K562 (cell line): ENCODE results near the gene PPP1R13L. TPM values are rescaled to one million over a fixed set of nuclear protein-coding genes. Genes with fewer than 3 reads are reported as not detected.

Source experiments
- AFF1 ChIP-seq, 2 experiments: fragments of 450-650 bp; IDR thresholded peaks; 2 replicates each; pipeline ENCODE4 v1.6.1; 2018; ENCODE audit warnings: mild to moderate bottlenecking in 2 of 2, low read depth in 1 of 2; ENCODE audit not compliant: partially characterized antibody in 2 of 2
- C11orf30 ChIP-seq: fragments of 450-650 bp; IDR thresholded peaks from 2 replicates; pipeline ENCODE4 v1.6.1; 2016; ENCODE audit warnings: low read depth, mild to moderate bottlenecking
- CEBPB ChIP-seq: fragments of 450-650 bp; IDR thresholded peaks from 2 replicates; pipeline ENCODE4 v1.6.1; 2016; ENCODE audit warnings: missing genetic modification characterization, missing compliant biosample characterization
- CREB1 ChIP-seq, 2 experiments: sonication (generic) in 1 of 2; formaldehyde crosslinking in 1 of 2; IDR thresholded peaks; 2 replicates each; pipeline versions ENCODE4 v1.6.1 to v1.8.0; 2012 to 2022; ENCODE audit warnings: inconsistent platforms in 1 of 2, mild to moderate bottlenecking in 1 of 2, missing genetic modification reagents in 1 of 2, moderate library complexity in 1 of 2
- DMBX1 ChIP-seq: fragments of 250-450 bp; sonication (Bioruptor Pico); IDR thresholded peaks from 2 replicates; pipeline ENCODE4 v1.8.0; 2022; ENCODE audit warnings: inconsistent platforms, mild to moderate bottlenecking, moderate library complexity, borderline replicate concordance
- FOXK1 ChIP-seq: sonication (generic); formaldehyde crosslinking; IDR thresholded peaks from 2 replicates; pipeline ENCODE4 v1.8.0; 2022; ENCODE audit warnings: missing genetic modification reagents, mild to moderate bottlenecking, borderline replicate concordance
- HDAC1 ChIP-seq, 2 experiments: fragments of 450-650 bp; IDR thresholded peaks; 2 replicates each; pipeline ENCODE4 v1.6.1; 2016 to 2017; ENCODE audit warnings: inconsistent platforms in 1 of 2, mild to moderate bottlenecking in 1 of 2, moderate library complexity in 1 of 2
- HNRNPH1 ChIP-seq: fragments of 200-400 bp; formaldehyde crosslinking; optimal IDR thresholded peaks from 2 replicates; pipeline ENCODE3; 2017; ENCODE audit warnings: low read depth, mild to moderate bottlenecking, low read length, moderate library complexity
- L3MBTL2 ChIP-seq: fragments of 450-650 bp; IDR thresholded peaks from 2 replicates; pipeline ENCODE4 v1.6.1; 2016; ENCODE audit warnings: mild to moderate bottlenecking, moderate library complexity
- NFYB ChIP-seq: IDR thresholded peaks from 2 replicates; pipeline ENCODE4 v1.6.1; 2011; ENCODE audit warnings: mild to moderate bottlenecking, moderate library complexity; ENCODE audit not compliant: insufficient read length; ENCODE audit errors: extremely low read depth
- POLR2A ChIP-seq: fragments of 450-650 bp; conservative IDR thresholded peaks from 2 replicates; pipeline ENCODE4 v1.6.1; 2016
- POLR2H ChIP-seq: IDR thresholded peaks from 2 replicates; pipeline ENCODE4 v1.6.1; 2016; ENCODE audit warnings: missing genetic modification characterization, low read depth, mild to moderate bottlenecking, control low read depth, missing compliant biosample characterization, moderate library complexity
- RB1 ChIP-seq: fragments of 450-650 bp; IDR thresholded peaks from 2 replicates; pipeline ENCODE4 v1.6.1; 2017; ENCODE audit warnings: low read depth, mild to moderate bottlenecking
- RBM25 ChIP-seq: fragments of 200-400 bp; formaldehyde crosslinking; IDR thresholded peaks from 2 replicates; pipeline ENCODE4 v1.6.1; 2018; ENCODE audit warnings: low read length, low read depth, moderate library complexity; ENCODE audit not compliant: severe bottlenecking
- SRSF3 ChIP-seq: fragments of 200-400 bp; formaldehyde crosslinking; IDR thresholded peaks from 2 replicates; pipeline ENCODE4 v1.6.1; 2016; ENCODE audit warnings: mild to moderate bottlenecking, low read length, moderate library complexity; ENCODE audit not compliant: insufficient read depth
- THAP7 ChIP-seq: fragments of 250-450 bp; sonication (Bioruptor Pico); IDR thresholded peaks from 2 replicates; pipeline ENCODE4 v1.5.0; 2021
- ZNF133 ChIP-seq: fragments of 250-450 bp; sonication (Bioruptor Pico); IDR thresholded peaks from 2 replicates; pipeline ENCODE4 v1.4.0; 2020; ENCODE audit warnings: mild to moderate bottlenecking
- ZNF384 ChIP-seq: IDR thresholded peaks from 2 replicates; pipeline ENCODE4 v1.6.1; 2012; ENCODE audit warnings: low read depth, low read length, improper control_type of control experiment
- ZNF511 ChIP-seq: sonication (generic); formaldehyde crosslinking; IDR thresholded peaks from 2 replicates; pipeline ENCODE4 v1.8.0; 2022; ENCODE audit warnings: mild to moderate bottlenecking, missing genetic modification reagents
- ZNF57 ChIP-seq: fragments of 450-650 bp; formaldehyde crosslinking; IDR thresholded peaks from 2 replicates; pipeline ENCODE4 v1.4.0; 2020; ENCODE audit warnings: mild to moderate bottlenecking, moderate library complexity
- polyA plus RNA-seq, 8 experiments: library from polyadenylated mRNA; depleted of rRNA in 4 of 8; stranded (reverse) in 5 of 8; unstranded in 3 of 8; fragments of >200 nt; fragmentation: Nextera tagmentation in 2 of 8; fragmentation: Illumina TruSeq in 1 of 8; extraction: Ambion mirVana in 2 of 8; extraction: Trizol in 1 of 8; gene quantifications; 2 replicates each; pipeline versions ENCODE4 v1.2.1 to v1.2.3, GENCODE V29; 2011 to 2014; ENCODE audit warnings: inconsistent platforms in 1 of 8, missing spikeins in 1 of 8
- total RNA-seq, 7 experiments: library from RNA; depleted of rRNA in 6 of 7; stranded (reverse); fragments of >200 nt in 6 of 7; fragmentation: Illumina TruSeq in 2 of 7; extraction: Trizol in 2 of 7; gene quantifications; 2 replicates each; pipeline versions ENCODE4 v1.2.1 to v1.2.3, GENCODE V29; 2011 to 2021; ENCODE audit warnings: low replicate concordance in 1 of 7
- TF ChIP-seq, protein P1 (sequence below), 2 experiments: fragments of 250-450 bp in 1 of 2; fragments of 450-650 bp in 1 of 2; sonication (Bioruptor Pico) in 1 of 2; IDR thresholded peaks; 2 replicates each; pipeline versions ENCODE4 v1.6.1 to v1.8.0; 2016 to 2021; ENCODE audit warnings: mild to moderate bottlenecking in 2 of 2, moderate library complexity in 2 of 2, missing compliant biosample characterization in 1 of 2, missing genetic modification characterization in 1 of 2

PPP1R13L gene
- total and polyA plus RNA-seq, 9 of the 15 experiments (the other 6 are each of a cell fraction or from before 2014, with no cell fraction given): 0.32 to 6.7 (median 2.0) TPM

DNA sequence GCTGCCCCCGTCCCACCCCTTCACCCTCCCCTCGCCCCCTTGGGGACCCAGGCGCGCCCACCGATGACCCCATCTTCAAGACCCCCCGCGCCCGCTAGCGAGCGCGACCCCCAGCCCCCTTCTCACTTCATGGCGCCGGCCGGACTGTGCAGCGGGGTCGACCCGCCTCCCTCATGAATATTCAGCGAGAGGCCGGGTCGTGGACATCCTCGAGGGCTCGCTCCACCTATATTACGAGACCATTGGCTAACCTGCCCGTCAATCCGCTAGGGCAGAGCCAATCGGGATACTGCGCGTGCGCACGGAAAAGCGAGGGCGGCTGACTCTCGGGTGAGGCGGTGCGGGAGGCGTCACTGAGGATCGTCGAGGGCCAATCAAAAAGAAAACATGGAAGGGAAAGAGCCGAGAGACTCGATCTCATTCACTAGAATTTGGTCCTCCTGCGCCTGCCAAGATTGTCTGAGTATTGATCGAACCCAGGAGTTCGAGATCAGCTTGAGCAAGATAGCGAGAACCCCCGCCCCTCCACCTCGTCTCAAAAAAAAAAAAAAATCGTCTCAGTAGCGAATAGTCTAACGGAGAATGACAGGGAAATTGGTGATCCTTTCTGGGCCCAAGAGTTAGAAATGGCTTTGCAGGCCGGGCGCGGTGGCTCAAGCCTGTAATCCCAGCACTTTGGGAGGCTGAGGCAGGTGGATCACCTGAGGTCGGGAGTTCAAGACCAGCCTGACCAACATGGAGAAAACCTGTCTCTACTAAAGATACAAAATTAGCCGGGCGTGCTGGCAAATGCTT is 34.3 kb downstream of the PPP1R13L start, which contains the start of gene ERCC2 (continued):
- TF ChIP-seq THAP7 (no peak), ZNF133 (CRISPR knock-in tag) (no peak), C11orf30 (peak; percentile 77), SRSF3 (no peak), ZNF384 (peak; percentile 60; the same call in 1 of the 2 replicates), CEBPB (tag) (no peak), CREB1 (IDR thresholded peaks at IDR 0.05) (peak; percentile 62; the same call in 1 of the 2 replicates), CREB1 (CRISPR knock-in tag; IDR thresholded peaks at IDR 0.05) (peak; percentile 79), AFF1 (IDR thresholded peaks at IDR 0.05; ENCODE audit: low read depth in 1 of 2, partially characterized antibody in 2 of 2) (peak in 1 of 2 experiments; percentile 64), POLR2H (tag) (peak; percentile 79), NFYB (peak; percentile 97), HNRNPH1 (no peak), FOXK1 (peak; percentile 56; the same call in 1 of the 2 replicates), RBM25 (peak; percentile 97), ZNF57 (no peak), ZNF511 (CRISPR knock-in tag) (no peak), L3MBTL2 (peak; percentile 60; the same call in 1 of the 2 replicates), DMBX1 (CRISPR knock-in tag) (0 out of 2 replicates have a peak, but pooled peaks have one; percentile 26), RB1 (no peak; the same call in 1 of the 2 replicates), POLR2A (peak; percentile 88), HDAC1 (IDR thresholded peaks at IDR 0.05) (peak in 1 of 2 experiments; percentile 58; a peak in 2 of 4 replicates)
- TF ChIP-seq, protein P1, sequence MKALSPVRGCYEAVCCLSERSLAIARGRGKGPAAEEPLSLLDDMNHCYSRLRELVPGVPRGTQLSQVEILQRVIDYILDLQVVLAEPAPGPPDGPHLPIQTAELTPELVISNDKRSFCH (CRISPR knock-in tag; IDR thresholded peaks at IDR 0.05): no peak
- TF ChIP-seq, protein P1 (tag; IDR thresholded peaks at IDR 0.05): 0 out of 2 replicates have a peak, but pooled peaks have one; percentile 51
